ENCODE measurements around the gene SLC11A2. TPM values are rescaled to one million over a fixed set of nuclear protein-coding genes. Genes with fewer than 3 reads are reported as not detected.

The SLC11A2 gene
- total and polyA plus RNA-seq, 2 of the 13 experiments (the other 11 are each of a cell fraction or from before 2014, with no cell fraction given), result 71.7 to 77.0 TPM

DNA sequence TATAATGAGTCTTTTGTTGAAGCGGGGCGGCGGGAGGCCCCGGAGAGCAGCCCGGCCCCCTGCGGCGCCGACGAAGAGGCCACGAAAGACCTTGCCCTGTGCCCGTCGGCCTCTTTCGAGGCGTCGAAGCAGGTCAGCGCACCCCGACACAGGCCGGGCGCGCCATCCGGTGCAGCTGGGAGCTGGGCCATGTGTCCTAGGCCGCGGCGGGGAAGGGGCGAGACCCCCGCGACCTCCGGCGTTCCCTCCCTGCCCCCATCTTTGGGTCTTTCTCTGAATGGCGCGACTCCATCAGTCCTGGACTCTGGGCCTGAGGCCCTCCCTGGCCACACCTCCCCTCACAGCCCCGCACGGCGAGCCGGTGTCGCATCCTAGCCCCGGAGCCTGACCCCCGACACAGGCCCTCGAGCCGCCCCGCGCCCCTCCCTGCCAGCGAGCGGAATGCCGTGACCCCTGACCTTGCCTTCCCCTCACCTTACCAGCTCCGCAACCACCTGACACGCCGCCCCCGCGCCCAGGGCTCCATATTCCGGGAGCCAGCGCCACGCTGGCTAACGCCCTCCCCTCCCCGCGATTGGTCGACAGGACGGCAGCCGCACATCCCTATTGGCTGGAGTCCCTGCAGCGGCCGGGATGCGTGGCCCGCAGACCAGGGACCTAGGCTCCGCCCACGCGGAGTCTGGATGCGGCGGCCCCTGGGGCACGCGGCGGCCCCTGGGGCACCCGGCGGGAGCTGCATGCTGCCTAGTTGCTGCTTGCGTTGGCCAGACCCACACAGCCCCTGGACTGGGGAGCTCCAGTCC is at the start of gene SLC11A2 (continued):
- TF ChIP-seq ZFP82 (CRISPR knock-in tag; IDR thresholded peaks at IDR 0.05; ENCODE audit: borderline replicate concordance) (peak; percentile 34; the same call in 1 of the 2 replicates), HNRNPUL1 (IDR thresholded peaks at IDR 0.05; ENCODE audit: low read depth, low read length) (peak; percentile 67; the same call in 1 of the 2 replicates), TSC22D2 (CRISPR knock-in tag; IDR thresholded peaks at IDR 0.05; ENCODE audit: borderline replicate concordance) (no peak; the same call in 1 of the 2 replicates), PHB2 (IDR thresholded peaks at IDR 0.05; ENCODE audit: partially characterized antibody) (no peak), ZNF331 (CRISPR knock-in tag; IDR thresholded peaks at IDR 0.05) (peak; percentile 15; the same call in 1 of the 2 replicates), MTA3 (CRISPR knock-in tag; IDR thresholded peaks at IDR 0.05) (no peak), FIP1L1 (IDR thresholded peaks at IDR 0.05; ENCODE audit: borderline replicate concordance, insufficient read depth, low read depth, low read length) (peak; percentile 7; the same call in 1 of the 2 replicates), ZNF530 (CRISPR knock-in tag; IDR thresholded peaks at IDR 0.05; ENCODE audit: low read depth) (0 out of 2 replicates have a peak, but pooled peaks have one; percentile 55), TOPORS (CRISPR knock-in tag; IDR thresholded peaks at IDR 0.05) (peak; percentile 95), EP300 (IDR thresholded peaks at IDR 0.05; ENCODE audit: low read depth in 2 of 2, low read length in 2 of 2) (peak in 1 of 2 experiments; percentile 77; a peak in 1 of 4 replicates), EP300 (CRISPR knock-in tag; IDR thresholded peaks at IDR 0.05; ENCODE audit: borderline replicate concordance) (no peak; the same call in 1 of the 2 replicates), MZF1 (CRISPR knock-in tag; IDR thresholded peaks at IDR 0.05; ENCODE audit: borderline replicate concordance) (no peak), MED1 (CRISPR knock-in tag; IDR thresholded peaks at IDR 0.05) (peak; percentile 57), ZNF225 (CRISPR knock-in tag; IDR thresholded peaks at IDR 0.05) (peak; percentile 75; the same call in 1 of the 2 replicates), HDAC6 (IDR thresholded peaks at IDR 0.05; ENCODE audit: low read depth, low read length) (no peak), JUN (CRISPR knock-in tag; IDR thresholded peaks at IDR 0.05) (no peak), ZNF746 (CRISPR knock-in tag; IDR thresholded peaks at IDR 0.05) (0 out of 2 replicates have a peak, but pooled peaks have one; percentile 31), HNRNPL (IDR thresholded peaks at IDR 0.05; ENCODE audit: low read depth, low read length) (peak; percentile 71; the same call in 1 of the 2 replicates), ZNF484 (CRISPR knock-in tag; IDR thresholded peaks at IDR 0.05; ENCODE audit: borderline replicate concordance, low read depth) (no peak), MBNL3 (CRISPR knock-in tag; conservative IDR thresholded peaks at IDR 0.05) (no peak), ZNF703 (CRISPR knock-in tag; IDR thresholded peaks at IDR 0.05; ENCODE audit: borderline replicate concordance) (peak; percentile 20; the same call in 1 of the 2 replicates), POGZ (CRISPR knock-in tag; IDR thresholded peaks at IDR 0.05) (peak; percentile 86), NCOR1 (IDR thresholded peaks at IDR 0.05; ENCODE audit: borderline replicate concordance, low read length) (no peak)
- TF ChIP-seq, protein P1, sequence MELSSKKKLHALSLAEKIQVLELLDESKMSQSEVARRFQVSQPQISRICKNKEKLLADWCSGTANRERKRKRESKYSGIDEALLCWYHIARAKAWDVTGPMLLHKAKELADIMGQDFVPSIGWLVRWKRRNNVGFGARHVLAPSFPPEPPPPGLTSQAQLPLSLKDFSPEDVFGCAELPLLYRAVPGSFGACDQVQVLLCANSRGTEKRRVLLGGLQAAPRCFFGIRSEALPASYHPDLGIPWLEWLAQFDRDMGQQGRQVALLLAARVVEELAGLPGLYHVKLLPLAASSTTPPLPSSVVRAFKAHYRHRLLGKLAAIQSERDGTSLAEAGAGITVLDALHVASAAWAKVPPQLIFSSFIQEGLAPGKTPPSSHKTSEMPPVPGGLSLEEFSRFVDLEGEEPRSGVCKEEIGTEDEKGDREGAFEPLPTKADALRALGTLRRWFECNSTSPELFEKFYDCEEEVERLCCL (CRISPR knock-in tag; IDR thresholded peaks at IDR 0.05; ENCODE audit: borderline replicate concordance), result 0 out of 2 replicates have a peak, but pooled peaks have one; percentile 16
- TF ChIP-seq, protein P2, sequence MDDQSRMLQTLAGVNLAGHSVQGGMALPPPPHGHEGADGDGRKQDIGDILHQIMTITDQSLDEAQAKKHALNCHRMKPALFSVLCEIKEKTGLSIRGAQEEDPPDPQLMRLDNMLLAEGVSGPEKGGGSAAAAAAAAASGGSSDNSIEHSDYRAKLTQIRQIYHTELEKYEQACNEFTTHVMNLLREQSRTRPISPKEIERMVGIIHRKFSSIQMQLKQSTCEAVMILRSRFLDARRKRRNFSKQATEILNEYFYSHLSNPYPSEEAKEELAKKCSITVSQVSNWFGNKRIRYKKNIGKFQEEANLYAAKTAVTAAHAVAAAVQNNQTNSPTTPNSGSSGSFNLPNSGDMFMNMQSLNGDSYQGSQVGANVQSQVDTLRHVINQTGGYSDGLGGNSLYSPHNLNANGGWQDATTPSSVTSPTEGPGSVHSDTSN (CRISPR knock-in tag; IDR thresholded peaks at IDR 0.05; ENCODE audit: borderline replicate concordance), result no peak
- TF ChIP-seq, protein P3, sequence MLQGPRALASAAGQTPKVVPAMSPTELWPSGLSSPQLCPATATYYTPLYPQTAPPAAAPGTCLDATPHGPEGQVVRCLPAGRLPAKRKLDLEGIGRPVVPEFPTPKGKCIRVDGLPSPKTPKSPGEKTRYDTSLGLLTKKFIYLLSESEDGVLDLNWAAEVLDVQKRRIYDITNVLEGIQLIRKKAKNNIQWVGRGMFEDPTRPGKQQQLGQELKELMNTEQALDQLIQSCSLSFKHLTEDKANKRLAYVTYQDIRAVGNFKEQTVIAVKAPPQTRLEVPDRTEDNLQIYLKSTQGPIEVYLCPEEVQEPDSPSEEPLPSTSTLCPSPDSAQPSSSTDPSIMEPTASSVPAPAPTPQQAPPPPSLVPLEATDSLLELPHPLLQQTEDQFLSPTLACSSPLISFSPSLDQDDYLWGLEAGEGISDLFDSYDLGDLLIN (CRISPR knock-in tag; IDR thresholded peaks at IDR 0.05; ENCODE audit: borderline replicate concordance), result peak; percentile 90; the same call in 1 of the 2 replicates

Measured in HepG2 (cell line).